ENCODE data around the gene ADAM10. TPM values are rescaled to one million over a fixed set of nuclear protein-coding genes. Genes with fewer than 3 reads are reported as not detected.

ADAM10 gene
- total and polyA plus RNA-seq, 2 of the 8 experiments (the other 6 are each of a cell fraction or from before 2014, with no cell fraction given): 46.5 to 163 TPM

- Histone ChIP-seq H2BK12ac (ENCODE audit: low read depth, low read length) (no peak overlapping the region), H3K4me1 (replicated peaks in 1 of 4; ENCODE audit: control insufficient read depth in 3 of 4, insufficient read depth in 4 of 4, low read length in 3 of 4) (no peaks in the 10 kb centered on the region), H4K5ac (ENCODE audit: insufficient read length, low read depth, low read length) (no peak overlapping the region), H4K8ac (ENCODE audit: extremely low read depth, insufficient read depth, low read length) (no peak overlapping the region), H3K27me3 (replicated peaks in 1 of 4; ENCODE audit: control insufficient read depth in 3 of 4, extremely low read depth in 1 of 4, insufficient read depth in 3 of 4, low read length in 3 of 4) (no peaks in the 10 kb centered on the region), H2BK120ac (replicated peaks; ENCODE audit: low read depth, low read length) (no peak overlapping the region), H3K79me2 (ENCODE audit: control insufficient read depth in 1 of 2, insufficient read depth in 2 of 2, low read length in 2 of 2) (peaks cover 0 to 60% of the 10 kb centered on the region in 2 experiments; a peak in 2 of 4 replicates), H3K27ac (ENCODE audit: low read depth, low read length) (no peak overlapping the region), H3K4me3 (ENCODE audit: extremely low read depth in 1 of 4, insufficient read depth in 2 of 4, low read depth in 3 of 4, low read length in 4 of 4) (no peak overlapping the region), H3K23me2 (ENCODE audit: low read depth, low read length) (0 out of 2 replicates have a peak, but pooled peaks cover under 1% of the 10 kb centered on the region), H2BK5ac (ENCODE audit: low read depth, low read length) (no peak overlapping the region), H3K23ac (ENCODE audit: insufficient read length) (no peak overlapping the region), H2AFZ (ENCODE audit: low read length) (no peak overlapping the region), H2BK15ac (ENCODE audit: low read length) (no peak overlapping the region), H3K79me1 (ENCODE audit: low read depth, low read length) (peaks cover 3% of the 10 kb centered on the region; the same call in 1 of the 2 replicates), H3K56ac (replicated peaks; ENCODE audit: insufficient read length, low read depth, low read length) (no peak overlapping the region), H3K9ac (replicated peaks in 1 of 4; ENCODE audit: extremely low read depth in 1 of 4, low read depth in 3 of 4, low read length in 3 of 4) (no peak overlapping the region), H3K9me3 (ENCODE audit: insufficient read depth in 2 of 2, low read depth in 1 of 2, low read length in 1 of 2) (no peaks in the 10 kb centered on the region), H4K91ac (replicated peaks; ENCODE audit: insufficient read length, low read length) (no peak overlapping the region), H3K4me2 (ENCODE audit: insufficient read depth in 1 of 2, low read depth in 2 of 2, low read length in 2 of 2) (no peak overlapping the region), H3K36me3 (ENCODE audit: control insufficient read depth in 2 of 4, insufficient read depth in 4 of 4, low read length in 3 of 4) (no peaks in the 10 kb centered on the region; a peak in 2 of 8 replicates), H2AK5ac (ENCODE audit: low read depth, low read length) (no peak overlapping the region), H2BK20ac (ENCODE audit: low read length) (no peak overlapping the region), H4K20me1 (replicated peaks in 1 of 2; ENCODE audit: control insufficient read depth in 1 of 2, insufficient read depth in 2 of 2, low read length in 2 of 2) (peaks cover 0 to 1% of the 10 kb centered on the region in 2 experiments), H3K18ac (ENCODE audit: extremely low read depth, low read length) (no peak overlapping the region), H3K14ac (ENCODE audit: insufficient read length) (no peak overlapping the region), H3K4ac (replicated peaks; ENCODE audit: insufficient read length, low read depth, low read length) (no peak overlapping the region)
- WGBS, 2 experiments (ENCODE audit: extremely low coverage in 1 of 2, insufficient coverage in 1 of 2, insufficient read length in 1 of 2, insufficient replicate concordance in 2 of 2, low coverage in 1 of 2, low lambda C conversion rate in 2 of 2, missing lambda C conversion rate in 1 of 2): 88% methylated on average over 4 of the region's 4 CpGs; no CpG with 5 or more reads in 1 of the 2 experiments
- ChIA-PET POLR2A (ENCODE audit: partially characterized antibody) (interaction anchor here (0.8 kb wide), 1 partner anchor 112 kb away, joined by 3 read pairs; no protein-coding TSS in a partner anchor), CTCF (ENCODE audit: partially characterized antibody) (no interaction called here)
- TF ChIP-seq GABPA (IDR thresholded peaks at IDR 0.05; ENCODE audit: borderline replicate concordance, insufficient read depth, low read length) (no peak), RBBP5 (IDR thresholded peaks at IDR 0.05; ENCODE audit: borderline replicate concordance, low read depth, low read length) (no peak)
- FAIRE-seq: no peak
- DNase-seq (ENCODE audit: low read depth in 1 of 2, low spot score in 2 of 2): no peak
Observed at GRCh38 chr15:58777107-58777506, 27.6 kb upstream of the ADAM10 start.

All from H1 (cell line).